GM21619 (cell line): ENCODE results near the gene ZNF117.
"Not testable (repeated sequence)": the region's sequence is repeated elsewhere in the genome, so short reads cannot be mapped to it uniquely, and the experiment has no call there.

Source experiments
- ATAC-seq: cut with Tn5 transposase; IDR thresholded peaks from one replicate; pipeline ENCODE4 v1.9.1; 2021; ENCODE audit not compliant: unreplicated experiment

The ZNF117 gene

GRCh38 chr7:64990936-64991335, at the start of gene ZNF117:
ZNF117 (minus strand) TSS chr7:64991036.
- no peak for ATAC-seq

DNA sequence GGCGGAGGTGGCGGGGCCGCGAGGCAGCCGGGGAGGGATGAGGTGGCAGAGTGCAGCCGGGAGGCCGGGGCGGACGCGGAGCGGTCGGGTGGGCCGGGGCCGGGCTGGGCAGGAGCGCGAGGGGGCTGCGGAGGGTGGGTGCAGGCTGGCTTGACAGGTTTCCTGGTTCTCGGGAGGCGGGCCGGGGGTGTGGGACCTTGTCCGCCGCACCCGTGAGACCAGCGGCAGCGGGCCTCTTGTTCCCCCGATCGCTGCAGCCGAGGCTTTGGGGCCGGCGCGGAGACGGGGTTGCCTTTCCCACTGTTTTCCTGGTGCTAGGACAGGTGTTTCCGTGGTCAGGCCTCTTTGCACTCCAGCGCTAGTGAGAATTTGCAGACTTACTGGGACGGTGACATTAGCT, 47.9 kb upstream of the ZNF117 start:
- peak; percentile 16 for ATAC-seq

- peak; percentile 76 for ATAC-seq
Measured at GRCh38 chr7:65037740-65038688, 47.2 kb upstream of the ZNF117 start.

GRCh38 chr7:65036526-65036925, 45.7 kb upstream of the ZNF117 start:
- ATAC-seq, result not testable (repeated sequence)

DNA sequence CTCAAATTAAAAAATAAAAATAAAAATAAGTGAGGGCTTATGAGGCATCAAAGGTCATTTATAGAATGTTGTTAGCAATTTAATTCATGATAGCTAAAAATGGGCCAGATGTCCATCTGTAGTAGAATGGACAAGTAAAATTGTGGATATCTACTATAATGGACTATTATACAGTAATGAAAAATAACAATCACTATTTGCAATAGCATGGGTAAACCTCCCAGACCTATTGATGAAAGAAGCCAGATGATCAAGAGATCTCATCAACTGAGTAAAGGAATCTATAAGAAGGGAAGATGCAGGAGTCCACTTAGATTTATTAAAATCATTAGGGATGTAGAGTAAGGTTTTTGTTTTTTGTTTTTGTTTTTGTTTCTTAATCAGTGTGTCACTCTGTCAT, 44.6 kb upstream of the ZNF117 start:
- ATAC-seq, result not testable (repeated sequence)

DNA sequence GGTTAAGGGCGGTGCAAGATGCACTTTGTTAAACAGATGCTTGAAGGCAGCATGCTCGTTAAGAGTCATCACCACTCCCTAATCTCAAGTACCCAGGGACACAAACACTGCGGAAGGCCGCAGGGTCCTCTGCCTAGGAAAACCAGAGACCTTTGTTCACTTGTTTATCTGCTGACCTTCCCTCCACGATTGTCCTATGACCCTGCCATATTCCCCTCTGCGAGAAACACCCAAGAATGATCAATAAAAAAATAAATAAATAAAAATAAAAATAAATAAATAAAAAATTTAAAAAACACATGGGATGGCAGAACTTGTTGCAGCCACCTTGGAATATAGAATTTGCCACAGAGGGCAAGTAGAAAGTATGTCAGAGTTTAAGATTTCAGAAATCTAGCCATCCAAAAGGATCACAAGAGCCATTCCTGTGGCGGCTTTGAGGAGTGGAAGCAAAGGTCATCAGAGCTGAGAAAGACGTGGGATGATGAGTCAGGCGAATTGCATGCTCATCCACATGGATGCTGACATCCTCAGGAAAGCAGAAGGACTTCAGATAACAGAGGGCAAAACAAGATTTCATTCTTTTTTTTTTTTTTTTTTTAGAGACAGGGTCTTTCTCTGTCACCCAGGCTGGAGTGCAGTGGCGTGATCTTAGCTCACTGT, 43.4 kb upstream of the ZNF117 start:
- ATAC-seq, result not testable (repeated sequence)

- ATAC-seq, result not testable (repeated sequence)
Measured at GRCh38 chr7:65033391-65033790, 42.6 kb upstream of the ZNF117 start.

DNA sequence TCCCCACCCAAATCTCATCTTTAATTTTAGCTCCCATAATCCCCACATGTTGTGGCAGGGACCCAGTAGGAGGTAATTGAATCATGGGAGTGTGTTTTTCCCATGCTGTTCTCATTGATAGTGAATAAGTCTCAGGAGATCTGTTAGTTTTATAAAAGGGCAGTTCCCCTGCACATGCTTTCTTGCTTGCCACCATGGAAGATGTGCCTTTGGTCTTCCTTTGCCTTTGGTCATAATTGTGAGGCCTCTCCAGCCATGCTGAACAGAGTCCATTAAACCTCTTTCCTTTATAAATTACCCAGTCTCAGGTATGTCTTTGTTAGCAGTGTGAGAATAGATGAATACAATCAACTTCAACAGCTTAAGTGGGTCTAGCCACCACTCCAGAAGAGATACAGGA, 34.2 kb upstream of the ZNF117 start:
- ATAC-seq, result not testable (repeated sequence)

DNA sequence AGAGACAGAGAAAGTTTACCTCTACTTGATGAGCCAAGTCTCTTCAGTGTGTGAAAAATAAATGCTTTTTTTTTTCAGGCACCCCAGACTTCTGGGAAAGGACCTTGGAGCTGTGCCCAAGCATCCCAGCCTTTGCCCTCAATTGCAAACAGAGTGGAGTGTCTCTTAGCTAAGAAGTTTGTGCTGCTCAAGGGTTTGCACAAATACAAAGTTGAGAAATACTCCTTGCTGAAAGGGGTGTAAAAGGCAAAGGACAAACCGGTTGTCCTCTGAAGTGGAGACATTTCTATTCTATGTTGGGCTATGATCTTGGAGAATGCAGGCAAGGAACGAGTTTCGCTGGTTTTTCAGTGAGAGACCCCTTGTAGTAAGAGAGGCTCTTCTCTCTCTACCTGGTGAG, 30.1 kb upstream of the ZNF117 start:
- not testable (repeated sequence) for ATAC-seq

- ATAC-seq, result not testable (repeated sequence)
Measured at GRCh38 chr7:65009881-65010280, 19.0 kb upstream of the ZNF117 start.

DNA sequence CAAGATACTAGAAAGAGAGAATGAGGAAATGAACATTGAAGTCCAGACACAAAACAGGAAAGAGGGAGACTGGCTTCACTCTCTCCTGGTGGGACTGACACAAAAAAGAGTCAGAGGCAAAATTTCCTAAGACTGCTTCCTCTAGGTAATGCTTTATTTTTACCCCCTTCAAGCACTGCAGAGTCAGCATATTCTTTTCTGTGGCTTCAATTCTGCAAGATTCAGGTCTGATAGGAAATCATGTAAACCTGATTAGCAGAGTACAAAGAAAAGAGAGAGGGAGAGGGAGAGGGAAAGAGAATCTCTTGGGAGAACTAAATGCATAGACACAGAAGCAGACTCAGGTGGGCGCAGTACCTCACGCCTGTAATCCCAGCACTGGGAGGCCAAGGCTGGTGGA, 18.6 kb upstream of the ZNF117 start:
- ATAC-seq, result not testable (repeated sequence)

- not testable (repeated sequence) for ATAC-seq
Measured at GRCh38 chr7:65007036-65007435, 16.2 kb upstream of the ZNF117 start.

GRCh38 chr7:65006094-65006992, 15.5 kb upstream of the ZNF117 start, which contains the start of gene ERV3-1:
ERV3-1 (minus strand) TSS chr7:65006687; CDS start chr7:64993026, 13,661 bp downstream.
- ATAC-seq, result peak; percentile 100

- ATAC-seq, result no peak
Measured at GRCh38 chr7:65004575-65004974, 13.7 kb upstream of the ZNF117 start.

DNA sequence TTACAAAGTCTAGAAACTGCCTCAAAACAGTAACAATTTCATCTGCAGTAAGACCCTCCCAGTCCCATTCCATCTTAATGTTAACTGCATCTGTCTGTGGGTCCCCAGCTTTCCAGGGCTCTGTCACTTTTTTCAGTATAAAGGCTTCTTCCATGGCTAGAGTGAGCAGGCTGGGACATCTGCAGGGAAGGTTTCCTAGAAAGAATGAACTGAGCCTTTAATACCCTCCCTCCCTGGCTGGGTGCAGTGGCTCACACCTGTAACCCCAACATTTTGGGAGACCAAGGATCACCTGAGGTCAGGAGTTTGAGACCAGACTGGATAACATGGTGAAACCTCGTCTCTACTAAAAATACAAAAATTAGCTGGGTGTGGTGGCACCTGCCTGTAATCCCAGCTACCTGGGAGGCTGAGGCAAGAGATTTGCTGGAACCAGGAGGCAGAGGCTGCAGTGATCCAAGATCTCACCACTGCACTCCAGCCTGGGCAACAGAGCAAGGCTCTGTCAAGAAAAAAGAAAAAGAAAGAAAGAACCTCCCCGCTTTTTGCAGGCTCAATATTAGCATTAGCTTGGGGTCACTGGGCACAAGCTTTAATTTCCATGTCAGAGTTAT, 12.2 kb upstream of the ZNF117 start:
- ATAC-seq, result no peak

DNA sequence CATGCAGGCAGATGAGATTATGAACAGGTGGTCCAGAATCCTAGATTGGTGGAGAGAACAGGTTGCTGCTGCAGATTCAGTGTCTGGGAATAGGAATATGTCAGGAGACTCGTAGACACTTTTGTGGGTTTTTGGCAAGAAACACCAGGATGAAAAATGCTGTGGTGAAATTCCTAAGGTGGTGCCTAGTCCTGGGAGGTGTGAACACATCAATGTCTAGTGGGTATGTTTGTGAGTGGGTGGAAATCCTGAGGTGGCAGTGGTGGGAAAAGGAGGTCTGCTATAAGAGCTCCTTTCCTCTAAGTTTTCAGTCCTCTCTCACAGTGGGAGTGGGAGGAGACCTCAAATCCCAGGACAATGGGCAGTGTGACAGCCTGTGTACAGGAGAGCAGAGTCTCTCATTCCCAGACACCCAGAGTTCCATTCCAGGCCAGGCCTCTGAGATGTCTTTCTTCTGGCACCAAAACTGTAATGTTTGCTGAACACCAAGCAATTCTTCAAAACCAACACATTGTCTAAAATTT, 10.5 kb upstream of the ZNF117 start:
- no peak for ATAC-seq

- no peak for ATAC-seq
Measured at GRCh38 chr7:64999165-65000004, 8.5 kb upstream of the ZNF117 start.

DNA sequence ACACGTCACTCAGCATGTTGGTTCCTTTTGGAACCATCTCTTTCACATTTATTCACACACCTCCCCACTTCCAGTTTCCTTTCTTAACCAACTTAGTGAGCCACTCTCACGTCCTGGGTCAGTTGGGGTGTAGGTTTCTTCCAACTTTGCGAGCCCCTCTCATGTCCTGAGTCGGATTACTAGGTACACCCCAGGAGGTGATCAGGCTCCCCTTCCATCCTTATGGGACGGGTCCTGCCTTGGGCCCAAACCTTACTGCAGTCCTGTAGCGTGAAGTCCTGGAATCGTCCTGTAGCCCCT, 8.0 kb upstream of the ZNF117 start:
- no peak for ATAC-seq

DNA sequence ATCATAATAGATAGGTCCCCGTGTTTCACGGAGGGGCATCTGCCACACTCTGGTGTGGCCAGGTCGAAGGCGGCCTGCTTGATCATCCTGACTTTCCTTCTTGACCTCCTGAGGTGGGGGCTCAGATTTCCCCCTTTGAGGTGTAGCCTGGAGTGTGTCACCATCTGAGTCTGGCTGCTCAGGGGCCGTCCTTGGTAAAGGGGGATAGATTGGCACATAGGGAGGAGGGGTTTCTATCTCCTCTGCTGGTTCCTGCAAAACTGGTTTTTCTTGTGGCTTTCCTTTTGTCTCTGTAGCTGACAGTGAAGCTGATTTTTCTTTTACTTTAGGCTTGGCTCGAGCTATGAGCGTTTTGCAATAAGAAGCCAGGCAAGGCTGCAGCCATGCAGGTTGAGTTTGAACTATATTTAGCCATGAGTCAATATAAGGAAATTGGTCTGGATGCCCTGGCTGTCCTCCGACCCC, 7.1 kb upstream of the ZNF117 start:
- ATAC-seq, result no peak
